Sigmoid colon (tissue), 4 donors: ENCODE data around the gene DNASE2B.

Source experiments
- CTCF ChIP-seq, 4 experiments: fragments of 450-650 bp in 3 of 4; fragments of 200-600 bp in 1 of 4; IDR thresholded peaks; one replicate each; pipeline ENCODE4 v1.5.1; 2016 to 2019; ENCODE audit warnings: antibody characterized with exemption in 4 of 4, mild to moderate bottlenecking in 3 of 4, moderate library complexity in 2 of 4
- POLR2A ChIP-seq, 2 donors: fragments of 450-650 bp; IDR thresholded peaks; one replicate each; pipeline ENCODE4 v1.6.1; 2016; ENCODE audit warnings: antibody characterized with exemption in 2 of 2, mild to moderate bottlenecking in 2 of 2, moderate library complexity in 2 of 2
- POLR2AphosphoS5 ChIP-seq, 4 donors: sonication (generic); formaldehyde crosslinking; IDR thresholded peaks; one replicate each; pipeline ENCODE4 v1.6.1; 2017; ENCODE audit warnings: antibody characterized with exemption in 4 of 4

- TF ChIP-seq CTCF (IDR thresholded peaks at IDR 0.05) (no peak), POLR2AphosphoS5 (IDR thresholded peaks at IDR 0.05) (no peak), POLR2A (IDR thresholded peaks at IDR 0.05) (no peak)
These were observed 20.7 kb upstream of the DNASE2B start for GRCh38 chr1:84377480-84378095.
